ENCODE measurements around the gene DRC3.

- TF ChIP-seq CTCF (IDR thresholded peaks at IDR 0.05) = no peak
- no peak for TF ChIP-seq POLR2A (IDR thresholded peaks at IDR 0.05)
Measured at GRCh38 chr17:18014006-18014405, 41.3 kb downstream of the DRC3 start.
